ENCODE data around the gene OPRL1. TPM values are rescaled to one million over a fixed set of nuclear protein-coding genes. Genes with fewer than 3 reads are reported as not detected.
A peak's percentile ranks its signal among the peaks of the same experiment; 100 is the strongest.

Gene OPRL1
- total and polyA plus RNA-seq, 2 of the 8 experiments (the other 6 are each of a cell fraction or from before 2014, with no cell fraction given) = 0.63 to 0.98 TPM

- 6% methylated on average over 21 of the region's 55 CpGs; no CpG with 5 or more reads in 1 of the 2 experiments for WGBS, 2 experiments (ENCODE audit: extremely low coverage in 1 of 2, insufficient coverage in 1 of 2, insufficient read length in 1 of 2, insufficient replicate concordance in 2 of 2, low coverage in 1 of 2, low lambda C conversion rate in 2 of 2, missing lambda C conversion rate in 1 of 2)
- FAIRE-seq = no peak
- TF ChIP-seq GTF2F1 (IDR thresholded peaks at IDR 0.05; ENCODE audit: borderline replicate concordance, low read depth, low read length) (no peak), SRF (IDR thresholded peaks at IDR 0.05; ENCODE audit: low read depth, low read length) (no peak), SUZ12 (IDR thresholded peaks at IDR 0.05; ENCODE audit: low read length) (peak; percentile 54), MAFK (IDR thresholded peaks at IDR 0.05; ENCODE audit: low read depth, low read length) (no peak), FOSL1 (IDR thresholded peaks at IDR 0.05; ENCODE audit: insufficient read depth, low read depth, low read length) (no peak), POU5F1 (IDR thresholded peaks at IDR 0.05; ENCODE audit: low read depth, low read length) (no peak), HDAC2 (IDR thresholded peaks at IDR 0.05; ENCODE audit: borderline replicate concordance in 1 of 2, low read depth in 2 of 2, low read length in 2 of 2) (no peak), GABPA (IDR thresholded peaks at IDR 0.05; ENCODE audit: borderline replicate concordance, insufficient read depth, low read length) (no peak)
- TF ChIP-seq, protein P1, sequence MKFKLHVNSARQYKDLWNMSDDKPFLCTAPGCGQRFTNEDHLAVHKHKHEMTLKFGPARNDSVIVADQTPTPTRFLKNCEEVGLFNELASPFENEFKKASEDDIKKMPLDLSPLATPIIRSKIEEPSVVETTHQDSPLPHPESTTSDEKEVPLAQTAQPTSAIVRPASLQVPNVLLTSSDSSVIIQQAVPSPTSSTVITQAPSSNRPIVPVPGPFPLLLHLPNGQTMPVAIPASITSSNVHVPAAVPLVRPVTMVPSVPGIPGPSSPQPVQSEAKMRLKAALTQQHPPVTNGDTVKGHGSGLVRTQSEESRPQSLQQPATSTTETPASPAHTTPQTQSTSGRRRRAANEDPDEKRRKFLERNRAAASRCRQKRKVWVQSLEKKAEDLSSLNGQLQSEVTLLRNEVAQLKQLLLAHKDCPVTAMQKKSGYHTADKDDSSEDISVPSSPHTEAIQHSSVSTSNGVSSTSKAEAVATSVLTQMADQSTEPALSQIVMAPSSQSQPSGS (IDR thresholded peaks at IDR 0.05; ENCODE audit: low read length) = no peak
Observed at GRCh38 chr20:64042054-64042781, 37.7 kb upstream of the OPRL1 start.

More at GRCh38 chr20:64042054-64042781, 37.7 kb upstream of the OPRL1 start:
- peak overlapping the region; percentile 68; the same call in 1 of the 2 replicates for H2BK12ac ChIP-seq (ENCODE audit: low read depth, low read length)
- no peaks in the 10 kb centered on the region for H3K9me3 ChIP-seq (ENCODE audit: insufficient read depth in 2 of 2, low read depth in 1 of 2, low read length in 1 of 2)
- H2BK5ac ChIP-seq (ENCODE audit: low read depth, low read length) = no peak overlapping the region
- H2AK5ac ChIP-seq (ENCODE audit: low read depth, low read length) = no peak overlapping the region; the same call in 1 of the 2 replicates
- H3K4me1 ChIP-seq (replicated peaks in 1 of 4; ENCODE audit: control insufficient read depth in 3 of 4, insufficient read depth in 4 of 4, low read length in 3 of 4) = peaks cover 0 to 20% (median 8%) of the 10 kb centered on the region in 4 experiments; a peak in 6 of 7 replicates
- H3K79me2 ChIP-seq (ENCODE audit: control insufficient read depth in 1 of 2, insufficient read depth in 2 of 2, low read length in 2 of 2) = no peaks in the 10 kb centered on the region
- no peak overlapping the region for H3K23ac ChIP-seq (ENCODE audit: insufficient read length)
- H3K4me2 ChIP-seq (ENCODE audit: insufficient read depth in 1 of 2, low read depth in 2 of 2, low read length in 2 of 2) = peak overlapping the region; percentile 63 to 74; a peak in 3 of 4 replicates
- no peak overlapping the region for H3K56ac ChIP-seq (replicated peaks; ENCODE audit: insufficient read length, low read depth, low read length)
- H3K27ac ChIP-seq (ENCODE audit: low read depth, low read length) = no peak overlapping the region
- H3K4ac ChIP-seq (replicated peaks; ENCODE audit: insufficient read length, low read depth, low read length) = no peak overlapping the region
- peaks cover 28 to 85% (median 72%) of the 10 kb centered on the region in 4 experiments for H3K27me3 ChIP-seq (replicated peaks in 1 of 4; ENCODE audit: control insufficient read depth in 3 of 4, extremely low read depth in 1 of 4, insufficient read depth in 3 of 4, low read length in 3 of 4)
- H2AFZ ChIP-seq (ENCODE audit: low read length) = no peak overlapping the region
- CTCF ChIA-PET (ENCODE audit: partially characterized antibody) = interaction anchor here (0.6 to 7.3 kb wide), 8 partner anchors 9 to 241 kb away, joined by 3 to 73 read pairs (median 8); partner anchors contain the start of genes OPRL1 and RGS19
- H4K20me1 ChIP-seq (replicated peaks in 1 of 2; ENCODE audit: control insufficient read depth in 1 of 2, insufficient read depth in 2 of 2, low read length in 2 of 2) = no peaks in the 10 kb centered on the region
- no peak overlapping the region for H4K91ac ChIP-seq (replicated peaks; ENCODE audit: insufficient read length, low read length)
- no peak overlapping the region for H3K9ac ChIP-seq (replicated peaks in 1 of 4; ENCODE audit: extremely low read depth in 1 of 4, low read depth in 3 of 4, low read length in 3 of 4)
- H4K5ac ChIP-seq (ENCODE audit: insufficient read length, low read depth, low read length) = no peak overlapping the region
- no peak overlapping the region; the same call in 1 of the 2 replicates for H2BK20ac ChIP-seq (ENCODE audit: low read length)
- no peak overlapping the region for H2BK120ac ChIP-seq (replicated peaks; ENCODE audit: low read depth, low read length)
- peaks cover 3% of the 10 kb centered on the region; the same call in 1 of the 2 replicates for H3K23me2 ChIP-seq (ENCODE audit: low read depth, low read length)
- H4K8ac ChIP-seq (ENCODE audit: extremely low read depth, insufficient read depth, low read length) = peak overlapping the region; percentile 62; the same call in 1 of the 2 replicates
- peak overlapping the region; percentile 26 to 66 (median 41) for H3K4me3 ChIP-seq (ENCODE audit: extremely low read depth in 1 of 4, insufficient read depth in 2 of 4, low read depth in 3 of 4, low read length in 4 of 4)
- no peaks in the 10 kb centered on the region; a peak in 1 of 8 replicates for H3K36me3 ChIP-seq (ENCODE audit: control insufficient read depth in 2 of 4, insufficient read depth in 4 of 4, low read length in 3 of 4)
- no peaks in the 10 kb centered on the region for H3K79me1 ChIP-seq (ENCODE audit: low read depth, low read length)
- POLR2A ChIA-PET (ENCODE audit: partially characterized antibody) = interaction anchor here (0.8 to 1.0 kb wide), 2 partner anchors 12 to 186 kb away, joined by 3 read pairs; no protein-coding TSS in a partner anchor
- no peak for DNase-seq (ENCODE audit: low read depth in 1 of 2, low spot score in 2 of 2)
- peak overlapping the region; percentile 16; the same call in 1 of the 2 replicates for H2BK15ac ChIP-seq (ENCODE audit: low read length)
- H3K18ac ChIP-seq (ENCODE audit: extremely low read depth, low read length) = no peak overlapping the region; the same call in 1 of the 2 replicates
- H3K14ac ChIP-seq (ENCODE audit: insufficient read length) = no peak overlapping the region
